ENCODE data around the gene BTF3L4.

Gene BTF3L4

DNA sequence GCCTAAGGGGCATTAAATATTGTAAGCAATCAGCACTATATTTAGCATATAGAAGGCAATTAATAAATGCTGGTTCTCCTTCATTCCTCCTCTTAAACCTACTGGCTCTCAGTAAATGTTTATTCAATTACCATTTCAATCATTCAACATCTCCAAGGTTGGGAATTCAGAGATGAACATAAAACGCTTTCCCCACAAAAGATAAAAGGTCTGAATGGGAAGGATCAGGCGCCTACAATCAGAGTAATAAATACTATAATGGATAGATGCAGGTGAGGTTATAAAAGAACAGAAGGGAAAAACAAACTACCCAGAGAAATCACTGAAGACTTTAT is 22.1 kb upstream of the BTF3L4 start:
- H3K4me1 ChIP-seq (ENCODE audit: insufficient read depth, low read length), result peaks cover 42% of the 10 kb centered on the region
- H3K79me2 ChIP-seq (ENCODE audit: insufficient read depth, low read length), result peaks cover 66% of the 10 kb centered on the region
- H3K4me2 ChIP-seq (ENCODE audit: insufficient read depth, low read length), result peak overlapping the region; percentile 83
- peaks cover 76% of the 10 kb centered on the region for H3K36me3 ChIP-seq (ENCODE audit: insufficient read depth, low read length)
- H3K9me3 ChIP-seq (ENCODE audit: insufficient read depth, low read length, severe bottlenecking), result no peaks in the 10 kb centered on the region
- peak overlapping the region; percentile 79 for H2AFZ ChIP-seq (ENCODE audit: low read depth, low read length)
- peak overlapping the region; percentile 75 for H3K9ac ChIP-seq (ENCODE audit: low read depth, low read length)
- no peak for ATAC-seq (ENCODE audit: insufficient read depth, low read depth)
- no peak for TF ChIP-seq EZH2 (IDR thresholded peaks at IDR 0.05; ENCODE audit: borderline replicate concordance, low read depth, low read length, severe bottlenecking)
- TF ChIP-seq, protein P1, sequence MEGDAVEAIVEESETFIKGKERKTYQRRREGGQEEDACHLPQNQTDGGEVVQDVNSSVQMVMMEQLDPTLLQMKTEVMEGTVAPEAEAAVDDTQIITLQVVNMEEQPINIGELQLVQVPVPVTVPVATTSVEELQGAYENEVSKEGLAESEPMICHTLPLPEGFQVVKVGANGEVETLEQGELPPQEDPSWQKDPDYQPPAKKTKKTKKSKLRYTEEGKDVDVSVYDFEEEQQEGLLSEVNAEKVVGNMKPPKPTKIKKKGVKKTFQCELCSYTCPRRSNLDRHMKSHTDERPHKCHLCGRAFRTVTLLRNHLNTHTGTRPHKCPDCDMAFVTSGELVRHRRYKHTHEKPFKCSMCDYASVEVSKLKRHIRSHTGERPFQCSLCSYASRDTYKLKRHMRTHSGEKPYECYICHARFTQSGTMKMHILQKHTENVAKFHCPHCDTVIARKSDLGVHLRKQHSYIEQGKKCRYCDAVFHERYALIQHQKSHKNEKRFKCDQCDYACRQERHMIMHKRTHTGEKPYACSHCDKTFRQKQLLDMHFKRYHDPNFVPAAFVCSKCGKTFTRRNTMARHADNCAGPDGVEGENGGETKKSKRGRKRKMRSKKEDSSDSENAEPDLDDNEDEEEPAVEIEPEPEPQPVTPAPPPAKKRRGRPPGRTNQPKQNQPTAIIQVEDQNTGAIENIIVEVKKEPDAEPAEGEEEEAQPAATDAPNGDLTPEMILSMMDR (IDR thresholded peaks at IDR 0.05; ENCODE audit: borderline replicate concordance, extremely low read depth, low read length, poor library complexity, severe bottlenecking), result no peak
- H3K27ac ChIP-seq (ENCODE audit: low read length), result peak overlapping the region; percentile 85
- peak overlapping the region; percentile 58 to 86; a peak in 3 of 4 replicates for H3K4me3 ChIP-seq (ENCODE audit: low read depth in 1 of 2, low read length in 2 of 2)
- peaks cover 26% of the 10 kb centered on the region for H4K20me1 ChIP-seq (ENCODE audit: insufficient read depth, low read length)
- H3K27me3 ChIP-seq (ENCODE audit: insufficient read depth, low read length, poor library complexity), result no peaks in the 10 kb centered on the region
- DNase-seq, result no peak

DNA sequence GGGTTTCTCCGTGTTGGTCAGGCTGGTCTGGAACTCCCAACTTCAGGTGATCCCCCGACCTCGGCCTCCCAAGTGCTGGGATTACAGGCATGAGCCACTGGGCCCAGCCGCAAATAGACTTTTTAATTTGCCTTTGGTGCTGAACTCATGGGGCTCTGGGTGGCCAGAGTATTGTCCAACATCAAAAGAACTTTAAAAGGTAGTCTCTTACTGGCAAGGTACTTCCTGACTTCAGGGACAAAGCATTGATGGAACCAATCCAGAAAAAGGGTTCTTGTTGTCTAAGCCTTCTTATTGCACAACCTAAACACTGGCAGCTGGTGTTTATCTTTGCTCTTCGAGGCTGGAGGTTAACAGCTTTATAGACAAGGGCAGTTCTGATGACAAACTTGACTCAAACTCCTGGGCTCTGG is 18.7 kb upstream of the BTF3L4 start:
- H3K4me1 ChIP-seq (ENCODE audit: insufficient read depth, low read length), result peaks cover 23% of the 10 kb centered on the region
- H3K4me2 ChIP-seq (ENCODE audit: insufficient read depth, low read length), result no peak overlapping the region
- H3K79me2 ChIP-seq (ENCODE audit: insufficient read depth, low read length), result peaks cover 61% of the 10 kb centered on the region
- DNase-seq, result no peak
- ATAC-seq (ENCODE audit: insufficient read depth, low read depth), result no peak
- H3K27me3 ChIP-seq (ENCODE audit: insufficient read depth, low read length, poor library complexity), result no peaks in the 10 kb centered on the region
- no peak for TF ChIP-seq EZH2 (IDR thresholded peaks at IDR 0.05; ENCODE audit: borderline replicate concordance, low read depth, low read length, severe bottlenecking)
- TF ChIP-seq, protein P1 (IDR thresholded peaks at IDR 0.05; ENCODE audit: borderline replicate concordance, extremely low read depth, low read length, poor library complexity, severe bottlenecking), result no peak
- no peak overlapping the region for H3K9ac ChIP-seq (ENCODE audit: low read depth, low read length)
- no peak overlapping the region for H2AFZ ChIP-seq (ENCODE audit: low read depth, low read length)
- H3K27ac ChIP-seq (ENCODE audit: low read length), result no peak overlapping the region
- H3K9me3 ChIP-seq (ENCODE audit: insufficient read depth, low read length, severe bottlenecking), result no peaks in the 10 kb centered on the region
- H4K20me1 ChIP-seq (ENCODE audit: insufficient read depth, low read length), result peaks cover 17% of the 10 kb centered on the region
- no peak overlapping the region for H3K4me3 ChIP-seq (ENCODE audit: low read depth in 1 of 2, low read length in 2 of 2)
- H3K36me3 ChIP-seq (ENCODE audit: insufficient read depth, low read length), result peaks cover 74% of the 10 kb centered on the region

DNA sequence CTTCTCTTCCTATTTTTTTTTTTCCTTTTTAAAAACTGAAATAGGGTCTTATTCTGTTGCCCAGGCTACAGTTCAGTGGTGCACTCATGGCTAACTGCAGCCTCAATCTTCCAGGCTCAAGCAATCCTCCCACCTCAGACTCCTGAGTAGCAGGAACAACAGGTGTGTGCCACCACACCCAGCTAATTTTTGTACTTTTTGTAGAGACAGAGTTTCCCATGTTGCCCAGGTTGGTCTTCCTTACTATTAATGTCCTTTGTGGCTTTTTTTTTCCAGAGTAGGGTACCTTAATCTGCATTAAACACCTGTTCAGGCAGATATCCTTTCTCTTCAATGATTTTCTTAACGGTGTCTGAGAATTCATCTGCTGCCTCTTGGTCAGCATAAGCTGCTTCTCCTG is 18.2 kb upstream of the BTF3L4 start:
- Histone ChIP-seq H3K27ac (ENCODE audit: low read length) (no peak overlapping the region), H2AFZ (ENCODE audit: low read depth, low read length) (no peak overlapping the region), H3K9ac (ENCODE audit: low read depth, low read length) (no peak overlapping the region), H4K20me1 (ENCODE audit: insufficient read depth, low read length) (peaks cover 14% of the 10 kb centered on the region), H3K27me3 (ENCODE audit: insufficient read depth, low read length, poor library complexity) (no peaks in the 10 kb centered on the region), H3K36me3 (ENCODE audit: insufficient read depth, low read length) (peaks cover 69% of the 10 kb centered on the region), H3K4me3 (ENCODE audit: low read depth in 1 of 2, low read length in 2 of 2) (no peak overlapping the region), H3K79me2 (ENCODE audit: insufficient read depth, low read length) (peaks cover 61% of the 10 kb centered on the region), H3K4me2 (ENCODE audit: insufficient read depth, low read length) (no peak overlapping the region), H3K9me3 (ENCODE audit: insufficient read depth, low read length, severe bottlenecking) (no peaks in the 10 kb centered on the region), H3K4me1 (ENCODE audit: insufficient read depth, low read length) (peaks cover 18% of the 10 kb centered on the region)
- TF ChIP-seq, protein P1 (IDR thresholded peaks at IDR 0.05; ENCODE audit: borderline replicate concordance, extremely low read depth, low read length, poor library complexity, severe bottlenecking), result no peak
- no peak for TF ChIP-seq EZH2 (IDR thresholded peaks at IDR 0.05; ENCODE audit: borderline replicate concordance, low read depth, low read length, severe bottlenecking)
- DNase-seq (no peak), ATAC-seq (ENCODE audit: insufficient read depth, low read depth) (no peak)

Data from DND-41 (cell line).